K562 (cell line): ENCODE results near the gene MARCKS. TPM values are rescaled to one million over a fixed set of nuclear protein-coding genes. Genes with fewer than 3 reads are reported as not detected.

ENCODE experiments used
- polyA plus RNA-seq, 8 experiments: library from polyadenylated mRNA; depleted of rRNA in 4 of 8; stranded (reverse) in 5 of 8; unstranded in 3 of 8; fragments of >200 nt; fragmentation: Nextera tagmentation in 2 of 8; fragmentation: Illumina TruSeq in 1 of 8; extraction: Ambion mirVana in 2 of 8; extraction: Trizol in 1 of 8; gene quantifications; 2 replicates each; pipeline versions ENCODE4 v1.2.1 to v1.2.3, GENCODE V29; 2011 to 2014; ENCODE audit warnings: inconsistent platforms in 1 of 8, missing spikeins in 1 of 8
- total RNA-seq, 7 experiments: library from RNA; depleted of rRNA in 6 of 7; stranded (reverse); fragments of >200 nt in 6 of 7; fragmentation: Illumina TruSeq in 2 of 7; extraction: Trizol in 2 of 7; gene quantifications; 2 replicates each; pipeline versions ENCODE4 v1.2.1 to v1.2.3, GENCODE V29; 2011 to 2021; ENCODE audit warnings: low replicate concordance in 1 of 7
- TF ChIP-seq, protein P1 (sequence below), 2 experiments: fragments of 450-650 bp in 1 of 2; sonication (generic) in 1 of 2; formaldehyde crosslinking in 1 of 2; IDR thresholded peaks; 2 replicates each; pipeline versions ENCODE4 v1.7.1 to v1.9.0; 2016 to 2022; ENCODE audit warnings: inconsistent platforms in 1 of 2, mild to moderate bottlenecking in 1 of 2, missing genetic modification reagents in 1 of 2

Gene MARCKS
- total and polyA plus RNA-seq, 9 of the 15 experiments (the other 6 are each of a cell fraction or from before 2014, with no cell fraction given) = 0.15 to 2.7 (median 1.0) TPM

DNA sequence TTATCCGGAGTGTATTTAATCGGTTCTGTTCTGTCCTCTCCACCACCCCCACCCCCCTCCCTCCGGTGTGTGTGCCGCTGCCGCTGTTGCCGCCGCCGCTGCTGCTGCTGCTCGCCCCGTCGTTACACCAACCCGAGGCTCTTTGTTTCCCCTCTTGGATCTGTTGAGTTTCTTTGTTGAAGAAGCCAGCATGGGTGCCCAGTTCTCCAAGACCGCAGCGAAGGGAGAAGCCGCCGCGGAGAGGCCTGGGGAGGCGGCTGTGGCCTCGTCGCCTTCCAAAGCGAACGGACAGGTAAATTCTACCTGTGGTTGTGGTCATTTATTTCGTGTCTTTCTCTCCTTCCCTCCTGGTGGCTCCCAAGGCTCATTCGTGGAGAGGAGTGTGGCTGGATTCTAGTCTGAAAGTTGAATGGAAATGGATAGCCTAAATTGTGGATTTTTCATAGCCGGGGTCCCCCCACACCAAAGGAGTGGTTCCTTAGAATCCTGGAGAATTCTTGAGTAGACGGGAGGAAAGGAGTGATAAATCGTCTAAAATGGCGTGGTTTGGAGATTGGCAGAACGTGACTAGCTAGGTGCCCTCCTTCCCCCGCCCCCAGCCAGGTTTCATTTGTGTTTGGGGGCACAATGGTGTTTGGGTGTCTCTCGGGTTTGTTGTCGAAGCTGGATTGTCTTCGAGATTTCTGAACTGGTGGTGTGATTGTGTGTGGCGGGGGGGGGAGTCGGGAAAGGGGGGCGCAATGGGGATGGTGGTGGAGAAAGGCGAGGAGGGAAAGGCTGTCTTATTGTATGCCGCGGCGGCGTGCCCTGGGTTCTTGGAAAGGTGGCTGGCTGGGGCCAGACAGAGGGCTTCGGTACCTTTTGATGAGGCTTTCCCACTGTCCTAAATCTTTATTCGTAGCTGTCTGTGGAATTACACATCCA lies 673 bp downstream of the MARCKS start (continued):
- TF ChIP-seq, protein P1, sequence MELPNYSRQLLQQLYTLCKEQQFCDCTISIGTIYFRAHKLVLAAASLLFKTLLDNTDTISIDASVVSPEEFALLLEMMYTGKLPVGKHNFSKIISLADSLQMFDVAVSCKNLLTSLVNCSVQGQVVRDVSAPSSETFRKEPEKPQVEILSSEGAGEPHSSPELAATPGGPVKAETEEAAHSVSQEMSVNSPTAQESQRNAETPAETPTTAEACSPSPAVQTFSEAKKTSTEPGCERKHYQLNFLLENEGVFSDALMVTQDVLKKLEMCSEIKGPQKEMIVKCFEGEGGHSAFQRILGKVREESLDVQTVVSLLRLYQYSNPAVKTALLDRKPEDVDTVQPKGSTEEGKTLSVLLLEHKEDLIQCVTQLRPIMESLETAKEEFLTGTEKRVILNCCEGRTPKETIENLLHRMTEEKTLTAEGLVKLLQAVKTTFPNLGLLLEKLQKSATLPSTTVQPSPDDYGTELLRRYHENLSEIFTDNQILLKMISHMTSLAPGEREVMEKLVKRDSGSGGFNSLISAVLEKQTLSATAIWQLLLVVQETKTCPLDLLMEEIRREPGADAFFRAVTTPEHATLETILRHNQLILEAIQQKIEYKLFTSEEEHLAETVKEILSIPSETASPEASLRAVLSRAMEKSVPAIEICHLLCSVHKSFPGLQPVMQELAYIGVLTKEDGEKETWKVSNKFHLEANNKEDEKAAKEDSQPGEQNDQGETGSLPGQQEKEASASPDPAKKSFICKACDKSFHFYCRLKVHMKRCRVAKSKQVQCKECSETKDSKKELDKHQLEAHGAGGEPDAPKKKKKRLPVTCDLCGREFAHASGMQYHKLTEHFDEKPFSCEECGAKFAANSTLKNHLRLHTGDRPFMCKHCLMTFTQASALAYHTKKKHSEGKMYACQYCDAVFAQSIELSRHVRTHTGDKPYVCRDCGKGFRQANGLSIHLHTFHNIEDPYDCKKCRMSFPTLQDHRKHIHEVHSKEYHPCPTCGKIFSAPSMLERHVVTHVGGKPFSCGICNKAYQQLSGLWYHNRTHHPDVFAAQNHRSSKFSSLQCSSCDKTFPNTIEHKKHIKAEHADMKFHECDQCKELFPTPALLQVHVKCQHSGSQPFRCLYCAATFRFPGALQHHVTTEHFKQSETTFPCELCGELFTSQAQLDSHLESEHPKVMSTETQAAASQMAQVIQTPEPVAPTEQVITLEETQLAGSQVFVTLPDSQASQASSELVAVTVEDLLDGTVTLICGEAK (IDR thresholded peaks at IDR 0.05) = 0 out of 2 replicates have a peak, but pooled peaks have one; percentile 39
- TF ChIP-seq, protein P1 (CRISPR knock-in tag; IDR thresholded peaks at IDR 0.05) = no peak
